HepG2 (cell line): ENCODE measurements around the gene ZNF322. TPM values are rescaled to one million over a fixed set of nuclear protein-coding genes. Genes with fewer than 3 reads are reported as not detected.

Source experiments
- ATAC-seq: fragments of 200-7000 bp; cut with Tn5 transposase; 3 replicates; pipeline ENCODE4 v1.9.1; 2020; ENCODE audit warnings: mild to moderate bottlenecking, moderate library complexity
- BruUV-seq: library from RNA; stranded (reverse); fragments of 400-500 nt; replicated peaks from 2 replicates; lab custom pipeline; 2021; lab: Mats Ljungman, UMichigan
- CTCF ChIA-PET: fragments of 300-600 bp; formaldehyde crosslinking; extraction: SDS; loops from one replicate; lab custom pipeline; 2021; ENCODE audit warnings: low total read pairs, inconsistent platforms, low intra/inter-chr PET ratio; lab: Yijun Ruan, JAX
- POLR2A ChIA-PET: fragments of 350-600 bp; sonication (Branson Sonifier 250); formaldehyde crosslinking; loops from one replicate; lab custom pipeline; 2020; ENCODE audit warnings: antibody characterized with exemption, inconsistent platforms; lab: Yijun Ruan, JAX
- DNase-seq: peaks from one replicate; pipeline ENCODE4 v3.0.0-alpha.2; 2015; ENCODE audit warnings: low spot score
- FAIRE-seq: peaks from 3 replicates; lab custom pipeline; 2011; peaks lifted over from hg19 to GRCh38; lab: Jason Lieb, UNC
- H2AFZ ChIP-seq: one replicate; pipeline ENCODE4 v1.6.1; 2011; ENCODE audit warnings: low read length, inconsistent platforms
- H3K27ac ChIP-seq: fragments of 300-600 bp; 3 replicates; pipeline ENCODE4 v1.8.0; 2011; ENCODE audit warnings: mixed run types, mild to moderate bottlenecking, mixed read lengths, low read length, inconsistent platforms; ENCODE audit not compliant: insufficient read depth; ENCODE audit errors: extremely low read length
- H3K27me3 ChIP-seq, 2 experiments: fragments of 200-600 bp in 1 of 2; 2 replicates in 1 of 2; 3 replicates in 1 of 2; pipeline versions ENCODE4 v1.6.0 to v1.8.0; 2011; ENCODE audit warnings: low read length in 2 of 2, mild to moderate bottlenecking in 2 of 2, moderate library complexity in 2 of 2, inconsistent platforms in 1 of 2; ENCODE audit not compliant: insufficient read depth in 2 of 2, control insufficient read depth in 1 of 2
- H3K36me3 ChIP-seq, 2 experiments: fragments of 200-600 bp in 1 of 2; replicated peaks in 1 of 2; 2 replicates in 1 of 2; 3 replicates in 1 of 2; pipeline versions ENCODE4 v1.5.1 to v1.8.0; 2011; ENCODE audit warnings: low read length in 2 of 2, inconsistent platforms in 1 of 2; ENCODE audit not compliant: insufficient read depth in 2 of 2, control insufficient read depth in 1 of 2
- H3K4me1 ChIP-seq: 2 replicates; pipeline ENCODE4 v1.5.1; 2012; ENCODE audit warnings: low read length, inconsistent platforms; ENCODE audit not compliant: insufficient read depth
- H3K4me2 ChIP-seq: 2 replicates; pipeline ENCODE4 v1.6.0; 2011; ENCODE audit warnings: low read depth, low read length, inconsistent platforms
- H3K4me3 ChIP-seq, 3 experiments: fragments of 200-600 bp in 1 of 3; sonication (generic), shearing (Covaris generic) in 1 of 3; replicated peaks in 1 of 3; 2 replicates each; pipeline ENCODE4 v1.5.1; 2011 to 2016; ENCODE audit warnings: low read length in 3 of 3, inconsistent platforms in 2 of 3, low read depth in 2 of 3, mild to moderate bottlenecking in 2 of 3, control low read depth in 1 of 3, mixed read lengths in 1 of 3; ENCODE audit not compliant: insufficient read depth in 1 of 3
- H3K79me2 ChIP-seq: one replicate; pipeline ENCODE4 v1.6.1; 2011; ENCODE audit warnings: low read length, inconsistent platforms; ENCODE audit not compliant: insufficient read depth
- H3K9ac ChIP-seq: 2 replicates; pipeline ENCODE4 v1.6.0; 2011; ENCODE audit warnings: mild to moderate bottlenecking, low read depth, low read length, inconsistent platforms; ENCODE audit not compliant: insufficient read depth
- H3K9me3 ChIP-seq: 2 replicates; pipeline ENCODE4 v1.5.1; 2012; ENCODE audit warnings: mild to moderate bottlenecking, low read length
- H4K20me1 ChIP-seq: 2 replicates; pipeline ENCODE4 v1.6.0; 2011; ENCODE audit warnings: inconsistent platforms, mild to moderate bottlenecking, low read length, moderate library complexity; ENCODE audit not compliant: insufficient read depth
- AGO2 ChIP-seq: fragments of 200-400 bp; formaldehyde crosslinking; optimal IDR thresholded peaks from 2 replicates; pipeline ENCODE3; 2017; ENCODE audit warnings: mild to moderate bottlenecking, low read depth, low read length, moderate library complexity
- FOSL2 ChIP-seq: sonication (generic); formaldehyde crosslinking; IDR thresholded peaks from 2 replicates; pipeline ENCODE4 v1.4.0; 2020; ENCODE audit warnings: missing genetic modification reagents
- IRF2 ChIP-seq: IDR thresholded peaks from 2 replicates; pipeline ENCODE4 v1.6.1; 2018; ENCODE audit warnings: missing genetic modification reagents, missing compliant biosample characterization
- MEF2D ChIP-seq: sonication (generic); formaldehyde crosslinking; IDR thresholded peaks from 2 replicates; pipeline ENCODE4 v1.5.1; 2020; ENCODE audit warnings: mild to moderate bottlenecking, missing genetic modification reagents
- NFKB2 ChIP-seq: sonication (generic); formaldehyde crosslinking; IDR thresholded peaks from 2 replicates; pipeline ENCODE4 v1.4.0; 2020; ENCODE audit warnings: missing genetic modification reagents, borderline replicate concordance
- PAWR ChIP-seq: sonication (generic); formaldehyde crosslinking; IDR thresholded peaks from 2 replicates; pipeline ENCODE4 v1.4.0; 2020; ENCODE audit warnings: missing genetic modification reagents, mild to moderate bottlenecking, borderline replicate concordance
- SP140L ChIP-seq: sonication (generic); formaldehyde crosslinking; IDR thresholded peaks from 2 replicates; pipeline ENCODE4 v1.4.0; 2020; ENCODE audit warnings: missing genetic modification reagents, borderline replicate concordance
- YY1 ChIP-seq: IDR thresholded peaks from 2 replicates; pipeline ENCODE4 v1.6.1; 2011; ENCODE audit warnings: low read length, low read depth, moderate library complexity, mild to moderate bottlenecking; ENCODE audit not compliant: insufficient read depth, insufficient replicate concordance
- ZFP36L2 ChIP-seq: sonication (generic); formaldehyde crosslinking; IDR thresholded peaks from 2 replicates; pipeline ENCODE4 v1.4.0; 2020; ENCODE audit warnings: missing genetic modification reagents
- ZFP82 ChIP-seq: sonication (generic); formaldehyde crosslinking; IDR thresholded peaks from 2 replicates; pipeline ENCODE4 v1.5.1; 2020; ENCODE audit warnings: mild to moderate bottlenecking, missing genetic modification reagents, borderline replicate concordance
- ZNF615 ChIP-seq: sonication (generic); formaldehyde crosslinking; IDR thresholded peaks from 2 replicates; pipeline ENCODE4 v1.5.0; 2020; ENCODE audit warnings: mild to moderate bottlenecking, missing genetic modification reagents, borderline replicate concordance
- ZNF616 ChIP-seq: sonication (generic); formaldehyde crosslinking; IDR thresholded peaks from 2 replicates; pipeline ENCODE4 v1.5.0; 2020; ENCODE audit warnings: low read depth, mild to moderate bottlenecking, missing genetic modification reagents
- WGBS: methylation state at CpG from one replicate; pipeline ENCODE4 v1.1.6; 2017; ENCODE audit warnings: low lambda C conversion rate; 5-methylcytosine and 5-hydroxymethylcytosine counted together
- in situ Hi-C: cut with HindIII; loops from 2 replicates; pipeline ENCODE4 v1.10.0; 2017; ENCODE audit warnings: low pct_unique_long_range_greater_than_20kb; ENCODE audit not compliant: extremely low pct_ligation_motif_present
- intact Hi-C: fragments of 100-400 bp; cut with micrococcal nuclease; formaldehyde crosslinking; loops from one replicate; pipeline ENCODE4 v1.10.0; 2022; ENCODE audit not compliant: unreplicated experiment
- polyA plus RNA-seq, 8 experiments: library from polyadenylated mRNA; depleted of rRNA in 3 of 8; stranded (reverse) in 7 of 8; unstranded in 1 of 8; fragments of >200 nt; fragmentation: Illumina TruSeq in 4 of 8; extraction: Trizol in 4 of 8; gene quantifications; 2 replicates each; pipeline versions ENCODE4 v1.2.1 to v1.2.3, GENCODE V29; 2011 to 2016; ENCODE audit warnings: low read depth in 4 of 8, missing spikeins in 1 of 8, mixed read lengths in 1 of 8; ENCODE audit not compliant: insufficient read depth in 1 of 8
- total RNA-seq, 5 experiments: library from RNA; depleted of rRNA; stranded (reverse); fragments of >200 nt; fragmentation: Illumina TruSeq; extraction: Trizol; gene quantifications; 2 replicates each; pipeline ENCODE4 v1.2.3, GENCODE V29; 2016; ENCODE audit warnings: low read depth in 1 of 5
- TF ChIP-seq, protein P1 (sequence below): IDR thresholded peaks from 2 replicates; pipeline ENCODE4 v1.6.1; 2016; ENCODE audit warnings: missing compliant biosample characterization, missing genetic modification reagents, borderline replicate concordance
- TF ChIP-seq, protein P2 (sequence below): sonication (generic); formaldehyde crosslinking; IDR thresholded peaks from 2 replicates; pipeline ENCODE4 v1.9.0; 2021; ENCODE audit warnings: missing genetic modification reagents, borderline replicate concordance
- TF ChIP-seq, protein P3 (sequence below): sonication (generic); formaldehyde crosslinking; IDR thresholded peaks from 2 replicates; pipeline ENCODE4 v1.4.0; 2020; ENCODE audit warnings: missing genetic modification reagents

ZNF322 gene
- total and polyA plus RNA-seq, 2 of the 13 experiments (the other 11 are each of a cell fraction or from before 2014, with no cell fraction given) = 8.3 to 22.8 TPM

DNA sequence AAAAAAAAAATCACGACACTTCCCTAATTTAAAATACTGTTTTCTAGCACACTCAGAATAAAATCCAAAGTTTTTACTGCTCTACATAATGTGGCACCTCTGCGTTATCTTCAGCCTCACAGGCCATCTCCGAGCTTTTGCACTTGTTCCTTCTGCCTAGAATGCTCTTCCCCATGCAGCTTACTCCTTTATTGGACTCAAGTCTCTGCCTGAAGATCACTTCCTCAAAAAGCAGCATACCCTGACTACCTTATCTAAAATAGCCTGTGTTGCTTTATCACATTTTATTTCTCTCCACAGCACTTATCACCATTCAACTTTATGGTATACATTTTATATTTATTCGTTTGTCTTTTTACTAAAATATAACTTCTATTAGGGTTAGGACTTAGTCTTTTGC, 2.3 kb downstream of the ZNF322 start:
- in situ Hi-C loops (no loop called here), intact Hi-C loops (no loop called here)
- peaks cover 8 to 16% of the 10 kb centered on the region in 2 experiments for H3K36me3 ChIP-seq
- H3K9ac ChIP-seq = no peak overlapping the region
- WGBS = 99% methylated on average over 4 of the region's 4 CpGs
- POLR2A ChIA-PET = interaction anchor here (0.7 kb wide), 1 partner anchor 253 kb away, joined by 4 read pairs; no protein-coding TSS in a partner anchor
- peaks cover 0 to 5% of the 10 kb centered on the region in 2 experiments; a peak in 1 of 5 replicates for H3K27me3 ChIP-seq
- H2AFZ ChIP-seq = no peak overlapping the region
- peaks cover 22% of the 10 kb centered on the region for H3K79me2 ChIP-seq
- DNase-seq (no peak), ATAC-seq (no peak), FAIRE-seq (no peak)
- H3K4me1 ChIP-seq = peaks cover 38% of the 10 kb centered on the region
- peak overlapping the region; percentile 98; the same call in 1 of the 2 replicates for H3K4me2 ChIP-seq
- no peaks in the 10 kb centered on the region for H3K9me3 ChIP-seq
- CTCF ChIA-PET = no interaction called here
- H3K27ac ChIP-seq = no peak overlapping the region
- H4K20me1 ChIP-seq = peaks cover 6% of the 10 kb centered on the region; the same call in 1 of the 2 replicates
- BruUV-seq = no TSS peak
- no peak overlapping the region for H3K4me3 ChIP-seq
- no peak for TF ChIP-seq SP140L (CRISPR knock-in tag)
- no peak for TF ChIP-seq ZFP36L2 (CRISPR knock-in tag)
- no peak for TF ChIP-seq NFKB2 (CRISPR knock-in tag)
- TF ChIP-seq AGO2 = no peak
- TF ChIP-seq ZNF615 (CRISPR knock-in tag) = no peak
- TF ChIP-seq, protein P1, sequence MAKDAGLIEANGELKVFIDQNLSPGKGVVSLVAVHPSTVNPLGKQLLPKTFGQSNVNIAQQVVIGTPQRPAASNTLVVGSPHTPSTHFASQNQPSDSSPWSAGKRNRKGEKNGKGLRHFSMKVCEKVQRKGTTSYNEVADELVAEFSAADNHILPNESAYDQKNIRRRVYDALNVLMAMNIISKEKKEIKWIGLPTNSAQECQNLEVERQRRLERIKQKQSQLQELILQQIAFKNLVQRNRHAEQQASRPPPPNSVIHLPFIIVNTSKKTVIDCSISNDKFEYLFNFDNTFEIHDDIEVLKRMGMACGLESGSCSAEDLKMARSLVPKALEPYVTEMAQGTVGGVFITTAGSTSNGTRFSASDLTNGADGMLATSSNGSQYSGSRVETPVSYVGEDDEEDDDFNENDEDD = no peak
- no peak for TF ChIP-seq FOSL2
- no peak for TF ChIP-seq IRF2 (CRISPR knock-in tag)
- TF ChIP-seq MEF2D = no peak
- no peak for TF ChIP-seq YY1
- TF ChIP-seq, protein P2, sequence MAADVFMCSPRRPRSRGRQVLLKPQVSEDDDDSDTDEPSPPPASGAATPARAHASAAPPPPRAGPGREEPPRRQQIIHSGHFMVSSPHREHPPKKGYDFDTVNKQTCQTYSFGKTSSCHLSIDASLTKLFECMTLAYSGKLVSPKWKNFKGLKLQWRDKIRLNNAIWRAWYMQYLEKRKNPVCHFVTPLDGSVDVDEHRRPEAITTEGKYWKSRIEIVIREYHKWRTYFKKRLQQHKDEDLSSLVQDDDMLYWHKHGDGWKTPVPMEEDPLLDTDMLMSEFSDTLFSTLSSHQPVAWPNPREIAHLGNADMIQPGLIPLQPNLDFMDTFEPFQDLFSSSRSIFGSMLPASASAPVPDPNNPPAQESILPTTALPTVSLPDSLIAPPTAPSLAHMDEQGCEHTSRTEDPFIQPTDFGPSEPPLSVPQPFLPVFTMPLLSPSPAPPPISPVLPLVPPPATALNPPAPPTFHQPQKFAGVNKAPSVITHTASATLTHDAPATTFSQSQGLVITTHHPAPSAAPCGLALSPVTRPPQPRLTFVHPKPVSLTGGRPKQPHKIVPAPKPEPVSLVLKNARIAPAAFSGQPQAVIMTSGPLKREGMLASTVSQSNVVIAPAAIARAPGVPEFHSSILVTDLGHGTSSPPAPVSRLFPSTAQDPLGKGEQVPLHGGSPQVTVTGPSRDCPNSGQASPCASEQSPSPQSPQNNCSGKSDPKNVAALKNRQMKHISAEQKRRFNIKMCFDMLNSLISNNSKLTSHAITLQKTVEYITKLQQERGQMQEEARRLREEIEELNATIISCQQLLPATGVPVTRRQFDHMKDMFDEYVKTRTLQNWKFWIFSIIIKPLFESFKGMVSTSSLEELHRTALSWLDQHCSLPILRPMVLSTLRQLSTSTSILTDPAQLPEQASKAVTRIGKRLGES (CRISPR knock-in tag) = no peak
- TF ChIP-seq ZNF616 (CRISPR knock-in tag) = no peak
- TF ChIP-seq, protein P3, sequence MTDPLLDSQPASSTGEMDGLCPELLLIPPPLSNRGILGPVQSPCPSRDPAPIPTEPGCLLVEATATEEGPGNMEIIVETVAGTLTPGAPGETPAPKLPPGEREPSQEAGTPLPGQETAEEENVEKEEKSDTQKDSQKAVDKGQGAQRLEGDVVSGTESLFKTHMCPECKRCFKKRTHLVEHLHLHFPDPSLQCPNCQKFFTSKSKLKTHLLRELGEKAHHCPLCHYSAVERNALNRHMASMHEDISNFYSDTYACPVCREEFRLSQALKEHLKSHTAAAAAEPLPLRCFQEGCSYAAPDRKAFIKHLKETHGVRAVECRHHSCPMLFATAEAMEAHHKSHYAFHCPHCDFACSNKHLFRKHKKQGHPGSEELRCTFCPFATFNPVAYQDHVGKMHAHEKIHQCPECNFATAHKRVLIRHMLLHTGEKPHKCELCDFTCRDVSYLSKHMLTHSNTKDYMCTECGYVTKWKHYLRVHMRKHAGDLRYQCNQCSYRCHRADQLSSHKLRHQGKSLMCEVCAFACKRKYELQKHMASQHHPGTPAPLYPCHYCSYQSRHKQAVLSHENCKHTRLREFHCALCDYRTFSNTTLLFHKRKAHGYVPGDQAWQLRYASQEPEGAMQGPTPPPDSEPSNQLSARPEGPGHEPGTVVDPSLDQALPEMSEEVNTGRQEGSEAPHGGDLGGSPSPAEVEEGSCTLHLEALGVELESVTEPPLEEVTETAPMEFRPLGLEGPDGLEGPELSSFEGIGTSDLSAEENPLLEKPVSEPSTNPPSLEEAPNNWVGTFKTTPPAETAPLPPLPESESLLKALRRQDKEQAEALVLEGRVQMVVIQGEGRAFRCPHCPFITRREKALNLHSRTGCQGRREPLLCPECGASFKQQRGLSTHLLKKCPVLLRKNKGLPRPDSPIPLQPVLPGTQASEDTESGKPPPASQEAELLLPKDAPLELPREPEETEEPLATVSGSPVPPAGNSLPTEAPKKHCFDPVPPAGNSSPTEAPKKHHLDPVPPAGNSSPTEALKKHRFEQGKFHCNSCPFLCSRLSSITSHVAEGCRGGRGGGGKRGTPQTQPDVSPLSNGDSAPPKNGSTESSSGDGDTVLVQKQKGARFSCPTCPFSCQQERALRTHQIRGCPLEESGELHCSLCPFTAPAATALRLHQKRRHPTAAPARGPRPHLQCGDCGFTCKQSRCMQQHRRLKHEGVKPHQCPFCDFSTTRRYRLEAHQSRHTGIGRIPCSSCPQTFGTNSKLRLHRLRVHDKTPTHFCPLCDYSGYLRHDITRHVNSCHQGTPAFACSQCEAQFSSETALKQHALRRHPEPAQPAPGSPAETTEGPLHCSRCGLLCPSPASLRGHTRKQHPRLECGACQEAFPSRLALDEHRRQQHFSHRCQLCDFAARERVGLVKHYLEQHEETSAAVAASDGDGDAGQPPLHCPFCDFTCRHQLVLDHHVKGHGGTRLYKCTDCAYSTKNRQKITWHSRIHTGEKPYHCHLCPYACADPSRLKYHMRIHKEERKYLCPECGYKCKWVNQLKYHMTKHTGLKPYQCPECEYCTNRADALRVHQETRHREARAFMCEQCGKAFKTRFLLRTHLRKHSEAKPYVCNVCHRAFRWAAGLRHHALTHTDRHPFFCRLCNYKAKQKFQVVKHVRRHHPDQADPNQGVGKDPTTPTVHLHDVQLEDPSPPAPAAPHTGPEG = no peak
- TF ChIP-seq ZFP82 (CRISPR knock-in tag) = no peak
- no peak for TF ChIP-seq PAWR
